ENCODE measurements around the gene APOC4. TPM values are rescaled to one million over a fixed set of nuclear protein-coding genes. Genes with fewer than 3 reads are reported as not detected.
A peak's percentile ranks its signal among the peaks of the same experiment; 100 is the strongest.

APOC4 gene
- total RNA-seq, 1 experiment from 2014 or later, result not detected

GRCh38 chr19:44903216-44903601 is 38.8 kb upstream of the APOC4 start:
- DNase-seq (ENCODE audit: low read depth, low spot score) (no peak), ATAC-seq (no peak)
- Histone ChIP-seq H3K4me2 (ENCODE audit: low read length) (no peak overlapping the region), H3K36me3 (ENCODE audit: control insufficient read depth in 1 of 2, insufficient read depth in 2 of 2, low read length in 2 of 2) (peaks cover 12 to 34% of the 10 kb centered on the region in 2 experiments; a peak in 3 of 4 replicates), H3K27ac (ENCODE audit: low read depth, low read length) (no peak overlapping the region), H4K20me1 (ENCODE audit: insufficient read depth) (no peaks in the 10 kb centered on the region), H3K9ac (ENCODE audit: low read length) (no peak overlapping the region), H3K9me3 (ENCODE audit: control insufficient read depth in 1 of 2, insufficient read depth in 1 of 2, low read depth in 1 of 2, low read length in 2 of 2) (no peaks in the 10 kb centered on the region), H3K4me3 (replicated peaks in 1 of 2; ENCODE audit: low read depth in 1 of 2, low read length in 2 of 2) (no peak overlapping the region), H3K9me2 (ENCODE audit: insufficient read depth) (no peaks in the 10 kb centered on the region), H3K79me2 (ENCODE audit: insufficient read depth, low read length) (peaks cover 14% of the 10 kb centered on the region; the same call in 1 of the 2 replicates), H2AFZ (ENCODE audit: low read depth, low read length, poor library complexity, severe bottlenecking) (no peak overlapping the region), H3K4me1 (ENCODE audit: control insufficient read depth in 1 of 2, insufficient read depth in 2 of 2, low read length in 2 of 2) (peaks cover 4 to 32% of the 10 kb centered on the region in 2 experiments; a peak in 3 of 4 replicates), H3K27me3 (ENCODE audit: insufficient read depth, low read length) (no peaks in the 10 kb centered on the region)
- ChIA-PET POLR2A (no interaction called here), CTCF (interaction anchor here (0.8 to 1.7 kb wide), 2 partner anchors 13 to 49 kb away, joined by 3 to 9 read pairs; no protein-coding TSS in a partner anchor), RAD21 (ENCODE audit: low non-redundant PET in 1 of 2, low total read pairs in 2 of 2, uncharacterized antibody in 2 of 2, unreplicated experiment in 2 of 2) (interaction anchor here (0.6 to 1.5 kb wide), 2 partner anchors 14 to 49 kb away, joined by 3 to 4 read pairs; no protein-coding TSS in a partner anchor)
- TF ChIP-seq ATF3 (IDR thresholded peaks at IDR 0.05), result no peak
- no peak for TF ChIP-seq TCF7L2 (IDR thresholded peaks at IDR 0.05; ENCODE audit: borderline replicate concordance, extremely low read depth, insufficient read depth, insufficient read length)
- TSS peak; percentile 49 for BruUV-seq (replicated peaks)
- intact Hi-C loops (cut with micrococcal nuclease), result loop anchor here (1.0 to 5.0 kb wide), 2 partner anchors 48 to 154 kb away; no protein-coding TSS in a partner anchor

GRCh38 chr19:44903602-44904425 is 38.2 kb upstream of the APOC4 start:
- Histone ChIP-seq H3K27ac (ENCODE audit: low read depth, low read length) (peak overlapping the region; percentile 37), H3K4me1 (ENCODE audit: control insufficient read depth in 1 of 2, insufficient read depth in 2 of 2, low read length in 2 of 2) (peaks cover 4 to 32% of the 10 kb centered on the region in 2 experiments; a peak in 3 of 4 replicates), H2AFZ (ENCODE audit: low read depth, low read length, poor library complexity, severe bottlenecking) (no peak overlapping the region), H3K4me2 (ENCODE audit: low read length) (no peak overlapping the region), H3K4me3 (replicated peaks in 1 of 2; ENCODE audit: low read depth in 1 of 2, low read length in 2 of 2) (no peak overlapping the region), H3K9me2 (ENCODE audit: insufficient read depth) (no peaks in the 10 kb centered on the region), H3K9me3 (ENCODE audit: control insufficient read depth in 1 of 2, insufficient read depth in 1 of 2, low read depth in 1 of 2, low read length in 2 of 2) (no peaks in the 10 kb centered on the region), H3K9ac (ENCODE audit: low read length) (no peak overlapping the region), H3K36me3 (ENCODE audit: control insufficient read depth in 1 of 2, insufficient read depth in 2 of 2, low read length in 2 of 2) (peaks cover 12 to 33% of the 10 kb centered on the region in 2 experiments; a peak in 3 of 4 replicates), H3K27me3 (ENCODE audit: insufficient read depth, low read length) (no peaks in the 10 kb centered on the region), H4K20me1 (ENCODE audit: insufficient read depth) (no peaks in the 10 kb centered on the region), H3K79me2 (ENCODE audit: insufficient read depth, low read length) (peaks cover 10% of the 10 kb centered on the region; the same call in 1 of the 2 replicates)
- RAD21 ChIA-PET (ENCODE audit: low non-redundant PET in 1 of 2, low total read pairs in 2 of 2, uncharacterized antibody in 2 of 2, unreplicated experiment in 2 of 2), result interaction anchor here (0.6 to 1.5 kb wide), 2 partner anchors 13 to 48 kb away, joined by 3 to 4 read pairs; no protein-coding TSS in a partner anchor
- CTCF ChIA-PET, result interaction anchor here (0.8 to 1.7 kb wide), 3 partner anchors 13 to 48 kb away, joined by 3 to 9 read pairs (median 6); partner anchors contain the start of gene TOMM40
- DNase-seq (ENCODE audit: low read depth, low spot score), result no peak
- no TSS peak for BruUV-seq (replicated peaks)
- TF ChIP-seq EGR1 (IDR thresholded peaks at IDR 0.05; ENCODE audit: low read depth) (no peak), YY1 (IDR thresholded peaks at IDR 0.05; ENCODE audit: extremely low read depth, insufficient replicate concordance, low read depth, low read length) (no peak), CTCF (IDR thresholded peaks at IDR 0.05 in 2 of 3, conservative IDR thresholded peaks at IDR 0.05 in 1 of 3; ENCODE audit: borderline replicate concordance in 1 of 3, insufficient read depth in 1 of 3, low read depth in 2 of 3, low read length in 2 of 3) (peak; percentile 80 to 98 (median 97)), MAX (IDR thresholded peaks at IDR 0.05) (no peak), SP1 (IDR thresholded peaks at IDR 0.05; ENCODE audit: low read depth) (no peak), ATF3 (IDR thresholded peaks at IDR 0.05) (no peak), RAD21 (IDR thresholded peaks at IDR 0.05; ENCODE audit: low read depth) (peak; percentile 89), CBX3 (IDR thresholded peaks at IDR 0.05; ENCODE audit: low read depth) (no peak), TCF7L2 (IDR thresholded peaks at IDR 0.05; ENCODE audit: borderline replicate concordance, extremely low read depth, insufficient read depth, insufficient read length) (no peak), ZBTB33 (IDR thresholded peaks at IDR 0.05; ENCODE audit: extremely low read depth, insufficient replicate concordance, low read length) (no peak)
- ATAC-seq, result peak; percentile 61
- intact Hi-C loops (cut with micrococcal nuclease), result loop anchor here (1.0 to 5.0 kb wide), 2 partner anchors 47 to 153 kb away; no protein-coding TSS in a partner anchor
- POLR2A ChIA-PET, result no interaction called here

Data from HCT116 (cell line).